Sigmoid colon (tissue), 7 donors: ENCODE results near the gene CKMT1A. TPM values are rescaled to one million over a fixed set of nuclear protein-coding genes. Genes with fewer than 3 reads are reported as not detected.
"Not testable (repeated sequence)": the region's sequence is repeated elsewhere in the genome, so short reads cannot be mapped to it uniquely, and the experiment has no call there.

Source experiments
- DNase-seq: peaks from one replicate; pipeline ENCODE4 v3.0.0-alpha.2; 2019
- H3K27ac ChIP-seq, 4 donors: fragments of 200-600 bp; sonication (generic); one replicate each; pipeline ENCODE4 v1.5.1; 2016 to 2019; ENCODE audit warnings: mild to moderate bottlenecking in 1 of 4
- H3K27me3 ChIP-seq, 3 donors: fragments of 200-600 bp; sonication (generic); one replicate each; pipeline ENCODE4 v1.5.1; 2019; ENCODE audit warnings: mild to moderate bottlenecking in 1 of 3
- H3K36me3 ChIP-seq, 4 donors: fragments of 200-600 bp; sonication (generic); one replicate each; pipeline ENCODE4 v1.5.1; 2016 to 2019
- H3K4me1 ChIP-seq, 4 donors: fragments of 200-600 bp; sonication (generic); one replicate each; pipeline ENCODE4 v1.5.1; 2017 to 2019
- H3K4me3 ChIP-seq, 4 donors: fragments of 200-600 bp; sonication (generic); one replicate each; pipeline ENCODE4 v1.5.1; 2017 to 2019; ENCODE audit warnings: mild to moderate bottlenecking in 2 of 4, moderate library complexity in 1 of 4
- H3K9me3 ChIP-seq, 4 donors: fragments of 200-600 bp in 3 of 4; sonication (generic) in 3 of 4; one replicate each; pipeline versions ENCODE4 v1.5.1 to v1.6.1; 2013 to 2019
- CTCF ChIP-seq, 4 experiments: fragments of 450-650 bp in 3 of 4; fragments of 200-600 bp in 1 of 4; IDR thresholded peaks; one replicate each; pipeline ENCODE4 v1.5.1; 2016 to 2019; ENCODE audit warnings: antibody characterized with exemption in 4 of 4, mild to moderate bottlenecking in 3 of 4, moderate library complexity in 2 of 4
- EP300 ChIP-seq, 4 donors: sonication (generic); formaldehyde crosslinking; IDR thresholded peaks; one replicate each; pipeline ENCODE4 v1.6.1; 2017; ENCODE audit warnings: antibody characterized with exemption in 4 of 4
- POLR2A ChIP-seq, 2 donors: fragments of 450-650 bp; IDR thresholded peaks; one replicate each; pipeline ENCODE4 v1.6.1; 2016; ENCODE audit warnings: antibody characterized with exemption in 2 of 2, mild to moderate bottlenecking in 2 of 2, moderate library complexity in 2 of 2
- POLR2AphosphoS5 ChIP-seq, 4 donors: sonication (generic); formaldehyde crosslinking; IDR thresholded peaks; one replicate each; pipeline ENCODE4 v1.6.1; 2017; ENCODE audit warnings: antibody characterized with exemption in 4 of 4
- WGBS, 2 donors: extraction: QIAGEN DNeasy Blood & Tissue Kit; methylation state at CpG; one replicate each; pipeline ENCODE4 v1.1.7; 2013; 5-methylcytosine and 5-hydroxymethylcytosine counted together
- intact Hi-C: fragments of 100-400 bp; cut with DNase I; formaldehyde crosslinking; loops from one replicate; pipeline ENCODE4 v1.15.1; 2023
- polyA plus RNA-seq, 3 donors: library from polyadenylated mRNA; stranded (reverse); fragments of 200-250 nt; gene quantifications; one replicate each; pipeline ENCODE4 v1.2.3, GENCODE V29; 2013
- total RNA-seq, 4 donors: library from RNA; depleted of rRNA; stranded (reverse); fragments of >200 nt; gene quantifications; one replicate each; pipeline ENCODE4 v1.1.0, GENCODE V29; 2016
- donor health status: healthy with polysubstance abuse.
- donor health status: Bipolar disorder and iron deficiency.
- donor health status: healthy.

The CKMT1A gene
- total RNA-seq (1 to 10 TPM in 1 of 4 donors, under 1 TPM in 1, not detected in 2; 0.36 to 1.8 TPM), polyA plus RNA-seq (100 to 1,000 TPM in 2 of 3 donors, 10 to 100 TPM in 1; 64.3 to 114 (median 105) TPM)

- H3K4me3 ChIP-seq, H3K27ac ChIP-seq, H3K4me1 ChIP-seq, DNase-seq, H3K9me3 ChIP-seq, H3K36me3 ChIP-seq, intact Hi-C loops, H3K27me3 ChIP-seq: not testable (repeated sequence)
- no CpG with 5 or more reads among the region's 43 CpGs for WGBS, 2 donors
These were observed at the start of gene CKMT1A for GRCh38 chr15:43693148-43694022. Gene CKMT1A (plus strand): TSS chr15:43693859. CDS start chr15:43694051, 192 bp downstream.

- Histone ChIP-seq H3K9me3 (no peaks in the 10 kb centered on the region), H3K27me3 (no peaks in the 10 kb centered on the region), H3K4me1 (no peaks in the 10 kb centered on the region), H3K4me3 (no peak within 1 kb of the TSS), H3K27ac (no peak within 1 kb of the TSS), H3K36me3 (peaks cover 0 to 15% (median 0%) of the 10 kb centered on the region in 4 donors)
- no peak for TF ChIP-seq EP300 (IDR thresholded peaks at IDR 0.05)
- TF ChIP-seq CTCF (IDR thresholded peaks at IDR 0.05): no peak
- TF ChIP-seq POLR2A (IDR thresholded peaks at IDR 0.05): no peak
- TF ChIP-seq POLR2AphosphoS5 (IDR thresholded peaks at IDR 0.05): no peak
- intact Hi-C loops: no loop called here
- WGBS, 2 donors: 90 to 96% methylated on average over 85 of the region's 85 CpGs
- DNase-seq: no peak
These were observed 44.8 kb upstream of the CKMT1A start, which contains the start of gene CATSPER2 for GRCh38 chr15:43648649-43649429. Gene CATSPER2 (minus strand): TSS chr15:43648844. CDS start chr15:43648061, 783 bp downstream.

GRCh38 chr15:43649430-43649926 is 44.2 kb upstream of the CKMT1A start:
- 94 to 95% methylated on average over 16 of the region's 16 CpGs for WGBS, 2 donors
- H3K9me3 ChIP-seq, DNase-seq, intact Hi-C loops, H3K4me3 ChIP-seq, H3K27me3 ChIP-seq, H3K4me1 ChIP-seq, H3K27ac ChIP-seq: not testable (repeated sequence)
- H3K36me3 ChIP-seq: peaks cover 0 to 15% (median 0%) of the 10 kb centered on the region in 4 donors

GRCh38 chr15:43659727-43660126 is 33.9 kb upstream of the CKMT1A start:
- H3K27me3 ChIP-seq, H3K36me3 ChIP-seq, intact Hi-C loops, DNase-seq, H3K27ac ChIP-seq, H3K4me1 ChIP-seq, H3K9me3 ChIP-seq, H3K4me3 ChIP-seq: not testable (repeated sequence)
- WGBS, 2 donors: 85 to 92% methylated on average over 5 to 7 of the region's 10 CpGs

GRCh38 chr15:43662293-43662692 is 31.4 kb upstream of the CKMT1A start:
- H3K27me3 ChIP-seq, intact Hi-C loops, DNase-seq, H3K27ac ChIP-seq, H3K4me3 ChIP-seq, H3K4me1 ChIP-seq, H3K9me3 ChIP-seq, H3K36me3 ChIP-seq: not testable (repeated sequence)
- WGBS, 2 donors: 97 to 100% methylated on average over 1 of the region's 2 CpGs

GRCh38 chr15:43663333-43663732 is 30.3 kb upstream of the CKMT1A start:
- H3K36me3 ChIP-seq, intact Hi-C loops, H3K9me3 ChIP-seq, H3K27me3 ChIP-seq, H3K27ac ChIP-seq, H3K4me1 ChIP-seq, H3K4me3 ChIP-seq, DNase-seq: not testable (repeated sequence)
- no CpG with 5 or more reads among the region's 8 CpGs for WGBS, 2 donors

- DNase-seq, H3K4me3 ChIP-seq, intact Hi-C loops, H3K4me1 ChIP-seq, H3K9me3 ChIP-seq, H3K27ac ChIP-seq, H3K36me3 ChIP-seq, H3K27me3 ChIP-seq: not testable (repeated sequence)
- WGBS, 2 donors: no CpG with 5 or more reads among the region's 1 CpG
These were observed 27.5 kb upstream of the CKMT1A start for GRCh38 chr15:43666177-43666576.

- H3K27ac ChIP-seq, H3K4me1 ChIP-seq, H3K27me3 ChIP-seq, H3K9me3 ChIP-seq, DNase-seq, H3K4me3 ChIP-seq, H3K36me3 ChIP-seq, intact Hi-C loops: not testable (repeated sequence)
- WGBS, 2 donors: no CpG with 5 or more reads among the region's 1 CpG
These were observed 19.5 kb upstream of the CKMT1A start for GRCh38 chr15:43674175-43674574.

GRCh38 chr15:43689604-43690301 is 3.9 kb upstream of the CKMT1A start:
- H3K4me1 ChIP-seq, H3K4me3 ChIP-seq, H3K27ac ChIP-seq, H3K36me3 ChIP-seq, H3K27me3 ChIP-seq, intact Hi-C loops, H3K9me3 ChIP-seq, DNase-seq: not testable (repeated sequence)
- WGBS, 2 donors: no CpG with 5 or more reads among the region's 54 CpGs

GRCh38 chr15:43692679-43693078 is 980 bp upstream of the CKMT1A start:
- H3K27ac ChIP-seq, H3K36me3 ChIP-seq, intact Hi-C loops, H3K27me3 ChIP-seq, H3K4me1 ChIP-seq, H3K9me3 ChIP-seq, H3K4me3 ChIP-seq, DNase-seq: not testable (repeated sequence)
- WGBS, 2 donors: 10 to 39% methylated on average over 3 of the region's 7 CpGs
